CD4-positive, alpha-beta T cell treated with Interleukin-12 subunit alpha and Interleukin-12 subunit beta, for 1 hour (primary cell): ENCODE data around the gene ZNF649.

Experiments
- DNase-seq: peaks from one replicate; pipeline ENCODE4 v3.0.0-alpha.2; 2020

The ZNF649 gene

GRCh38 chr19:51887522-51888498 is 17.0 kb downstream of the ZNF649 start, which contains the start of gene ZNF577:
Gene ZNF577 (minus strand): TSS chr19:51887951. CDS start chr19:51880382, 7,569 bp downstream.
- peak; percentile 79 for DNase-seq

GRCh38 chr19:51884713-51885112 is 20.1 kb downstream of the ZNF649 start:
- DNase-seq: no peak

GRCh38 chr19:51882518-51882917 is 22.3 kb downstream of the ZNF649 start:
- DNase-seq: no peak

- no peak for DNase-seq
Observed at GRCh38 chr19:51873097-51873496, 31.7 kb downstream of the ZNF649 start.

GRCh38 chr19:51861870-51862622 is 42.8 kb downstream of the ZNF649 start:
- no peak for DNase-seq
